ENCODE results near the gene TANGO6.

Gene TANGO6

GRCh38 chr16:69079697-69080096, 236.4 kb downstream of the TANGO6 start:
- H3K36me3 ChIP-seq (ENCODE audit: low read depth): no peaks in the 10 kb centered on the region
- ATAC-seq (ENCODE audit: low read depth): no peak
- no peak for TF ChIP-seq CTCF (IDR thresholded peaks at IDR 0.05; ENCODE audit: poor library complexity, severe bottlenecking)

GRCh38 chr16:69083306-69083941, 240.1 kb downstream of the TANGO6 start:
- H3K4me3 ChIP-seq (ENCODE audit: severe bottlenecking): no peak overlapping the region

More at GRCh38 chr16:69079697-69080096, 236.4 kb downstream of the TANGO6 start:
- no peak overlapping the region for H3K27ac ChIP-seq (ENCODE audit: poor library complexity, severe bottlenecking)
- DNase-seq (ENCODE audit: low spot score): no peak
- no peaks in the 10 kb centered on the region for H3K27me3 ChIP-seq (ENCODE audit: insufficient read depth, poor library complexity, severe bottlenecking)
- H3K4me1 ChIP-seq (ENCODE audit: insufficient read depth, poor library complexity, severe bottlenecking): peaks cover 17% of the 10 kb centered on the region
- no peaks in the 10 kb centered on the region for H3K9me3 ChIP-seq (ENCODE audit: severe bottlenecking)
- no peak overlapping the region for H3K4me3 ChIP-seq (ENCODE audit: severe bottlenecking)

GRCh38 chr16:69084289-69084688, 241.0 kb downstream of the TANGO6 start:
- peaks cover 4% of the 10 kb centered on the region for H3K4me1 ChIP-seq (ENCODE audit: insufficient read depth, poor library complexity, severe bottlenecking)
- no peak overlapping the region for H3K27ac ChIP-seq (ENCODE audit: poor library complexity, severe bottlenecking)
- H3K36me3 ChIP-seq (ENCODE audit: low read depth): no peaks in the 10 kb centered on the region
- DNase-seq (ENCODE audit: low spot score): no peak
- no peak for TF ChIP-seq CTCF (IDR thresholded peaks at IDR 0.05; ENCODE audit: poor library complexity, severe bottlenecking)
- H3K4me3 ChIP-seq (ENCODE audit: severe bottlenecking): no peak overlapping the region
- H3K27me3 ChIP-seq (ENCODE audit: insufficient read depth, poor library complexity, severe bottlenecking): no peaks in the 10 kb centered on the region
- no peak for ATAC-seq (ENCODE audit: low read depth)
- H3K9me3 ChIP-seq (ENCODE audit: severe bottlenecking): no peaks in the 10 kb centered on the region

More at GRCh38 chr16:69083306-69083941, 240.1 kb downstream of the TANGO6 start:
- no peaks in the 10 kb centered on the region for H3K9me3 ChIP-seq (ENCODE audit: severe bottlenecking)
- TF ChIP-seq CTCF (IDR thresholded peaks at IDR 0.05; ENCODE audit: poor library complexity, severe bottlenecking): no peak
- ATAC-seq (ENCODE audit: low read depth) (no peak), DNase-seq (ENCODE audit: low spot score) (no peak)
- H3K4me1 ChIP-seq (ENCODE audit: insufficient read depth, poor library complexity, severe bottlenecking): peaks cover 3% of the 10 kb centered on the region
- no peaks in the 10 kb centered on the region for H3K36me3 ChIP-seq (ENCODE audit: low read depth)
- H3K27me3 ChIP-seq (ENCODE audit: insufficient read depth, poor library complexity, severe bottlenecking): no peaks in the 10 kb centered on the region
- H3K27ac ChIP-seq (ENCODE audit: poor library complexity, severe bottlenecking): no peak overlapping the region

GRCh38 chr16:69085032-69085695, 241.8 kb downstream of the TANGO6 start:
- no peak for TF ChIP-seq CTCF (IDR thresholded peaks at IDR 0.05; ENCODE audit: poor library complexity, severe bottlenecking)
- Histone ChIP-seq H3K36me3 (ENCODE audit: low read depth) (no peaks in the 10 kb centered on the region), H3K27me3 (ENCODE audit: insufficient read depth, poor library complexity, severe bottlenecking) (no peaks in the 10 kb centered on the region), H3K9me3 (ENCODE audit: severe bottlenecking) (no peaks in the 10 kb centered on the region), H3K4me3 (ENCODE audit: severe bottlenecking) (no peak overlapping the region), H3K27ac (ENCODE audit: poor library complexity, severe bottlenecking) (no peak overlapping the region), H3K4me1 (ENCODE audit: insufficient read depth, poor library complexity, severe bottlenecking) (peaks cover 9% of the 10 kb centered on the region)
- ATAC-seq (ENCODE audit: low read depth) (no peak), DNase-seq (ENCODE audit: low spot score) (no peak)

GRCh38 chr16:69087161-69087581, 243.8 kb downstream of the TANGO6 start:
- H3K4me3 ChIP-seq (ENCODE audit: severe bottlenecking): no peak overlapping the region
- peaks cover 9% of the 10 kb centered on the region for H3K4me1 ChIP-seq (ENCODE audit: insufficient read depth, poor library complexity, severe bottlenecking)
- ATAC-seq (ENCODE audit: low read depth) (no peak), DNase-seq (ENCODE audit: low spot score) (no peak)
- no peak for TF ChIP-seq CTCF (IDR thresholded peaks at IDR 0.05; ENCODE audit: poor library complexity, severe bottlenecking)
- no peaks in the 10 kb centered on the region for H3K9me3 ChIP-seq (ENCODE audit: severe bottlenecking)
- no peak overlapping the region for H3K27ac ChIP-seq (ENCODE audit: poor library complexity, severe bottlenecking)
- H3K36me3 ChIP-seq (ENCODE audit: low read depth): no peaks in the 10 kb centered on the region
- no peaks in the 10 kb centered on the region for H3K27me3 ChIP-seq (ENCODE audit: insufficient read depth, poor library complexity, severe bottlenecking)
